BLaER1 (cell line): ENCODE measurements around the gene ATRNL1.

Experiments used
- H3K27ac ChIP-seq: shearing (Covaris generic); formaldehyde crosslinking; 2 replicates; pipeline ENCODE4 v1.8.1; 2022
- H3K27me3 ChIP-seq: shearing (Covaris generic); formaldehyde crosslinking; 2 replicates; pipeline ENCODE4 v1.8.1; 2022
- H3K36me3 ChIP-seq: shearing (Covaris generic); formaldehyde crosslinking; 2 replicates; pipeline ENCODE4 v1.8.1; 2022
- H3K4me1 ChIP-seq: shearing (Covaris generic); formaldehyde crosslinking; 2 replicates; pipeline ENCODE4 v1.8.1; 2022
- H3K4me2 ChIP-seq: shearing (Covaris generic); formaldehyde crosslinking; 2 replicates; pipeline ENCODE4 v1.8.1; 2022
- H3K4me3 ChIP-seq: shearing (Covaris generic); formaldehyde crosslinking; 2 replicates; pipeline ENCODE4 v1.8.1; 2022
- H3K9ac ChIP-seq: shearing (Covaris generic); formaldehyde crosslinking; 2 replicates; pipeline ENCODE4 v1.8.1; 2022
- H3K9me3 ChIP-seq: shearing (Covaris generic); formaldehyde crosslinking; 2 replicates; pipeline ENCODE4 v1.8.1; 2022
- H4K20me1 ChIP-seq: shearing (Covaris generic); formaldehyde crosslinking; 2 replicates; pipeline ENCODE4 v1.8.1; 2022
- Cebpa-rat ChIP-seq: shearing (Covaris generic); IDR thresholded peaks from 2 replicates; pipeline ENCODE4 v1.8.1; 2022

ATRNL1 gene, protein sequence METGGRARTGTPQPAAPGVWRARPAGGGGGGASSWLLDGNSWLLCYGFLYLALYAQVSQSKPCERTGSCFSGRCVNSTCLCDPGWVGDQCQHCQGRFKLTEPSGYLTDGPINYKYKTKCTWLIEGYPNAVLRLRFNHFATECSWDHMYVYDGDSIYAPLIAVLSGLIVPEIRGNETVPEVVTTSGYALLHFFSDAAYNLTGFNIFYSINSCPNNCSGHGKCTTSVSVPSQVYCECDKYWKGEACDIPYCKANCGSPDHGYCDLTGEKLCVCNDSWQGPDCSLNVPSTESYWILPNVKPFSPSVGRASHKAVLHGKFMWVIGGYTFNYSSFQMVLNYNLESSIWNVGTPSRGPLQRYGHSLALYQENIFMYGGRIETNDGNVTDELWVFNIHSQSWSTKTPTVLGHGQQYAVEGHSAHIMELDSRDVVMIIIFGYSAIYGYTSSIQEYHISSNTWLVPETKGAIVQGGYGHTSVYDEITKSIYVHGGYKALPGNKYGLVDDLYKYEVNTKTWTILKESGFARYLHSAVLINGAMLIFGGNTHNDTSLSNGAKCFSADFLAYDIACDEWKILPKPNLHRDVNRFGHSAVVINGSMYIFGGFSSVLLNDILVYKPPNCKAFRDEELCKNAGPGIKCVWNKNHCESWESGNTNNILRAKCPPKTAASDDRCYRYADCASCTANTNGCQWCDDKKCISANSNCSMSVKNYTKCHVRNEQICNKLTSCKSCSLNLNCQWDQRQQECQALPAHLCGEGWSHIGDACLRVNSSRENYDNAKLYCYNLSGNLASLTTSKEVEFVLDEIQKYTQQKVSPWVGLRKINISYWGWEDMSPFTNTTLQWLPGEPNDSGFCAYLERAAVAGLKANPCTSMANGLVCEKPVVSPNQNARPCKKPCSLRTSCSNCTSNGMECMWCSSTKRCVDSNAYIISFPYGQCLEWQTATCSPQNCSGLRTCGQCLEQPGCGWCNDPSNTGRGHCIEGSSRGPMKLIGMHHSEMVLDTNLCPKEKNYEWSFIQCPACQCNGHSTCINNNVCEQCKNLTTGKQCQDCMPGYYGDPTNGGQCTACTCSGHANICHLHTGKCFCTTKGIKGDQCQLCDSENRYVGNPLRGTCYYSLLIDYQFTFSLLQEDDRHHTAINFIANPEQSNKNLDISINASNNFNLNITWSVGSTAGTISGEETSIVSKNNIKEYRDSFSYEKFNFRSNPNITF (N-terminal part only)

DNA sequence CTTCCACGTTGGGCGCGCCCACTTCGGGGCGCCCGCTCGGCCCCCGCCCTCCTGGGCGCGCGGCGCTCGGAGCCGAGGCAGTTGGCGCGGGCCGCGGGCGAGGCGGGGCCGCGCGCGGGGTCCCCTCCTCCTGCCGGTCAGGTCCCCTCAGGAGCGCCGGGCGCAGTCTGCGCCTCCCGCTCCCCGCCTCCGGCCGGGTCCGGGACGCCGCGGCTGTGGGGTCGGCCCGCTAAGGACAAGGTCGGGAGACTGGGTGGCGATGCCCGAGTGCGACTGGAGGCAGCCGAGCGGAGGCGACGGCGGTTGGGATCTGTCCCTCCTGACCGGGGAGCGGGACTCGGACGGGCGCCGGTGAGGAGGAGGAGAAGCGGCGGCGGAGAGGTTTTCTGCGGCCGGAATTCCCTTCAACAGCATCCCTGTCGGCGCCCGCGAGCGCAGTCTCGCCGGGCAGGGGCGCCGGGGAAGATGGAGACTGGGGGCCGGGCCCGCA, at the start of gene ATRNL1:
Gene ATRNL1, plus strand, starts transcription at position 80 of the 490 bp plus-strand sequence. Its CDS starts 386 bp downstream, at position 466.
- Histone ChIP-seq H4K20me1 (peaks cover 25% of the 10 kb centered on the region), H3K4me2 (peak within 1 kb of the TSS; percentile 91), H3K4me1 (peaks cover 28% of the 10 kb centered on the region), H3K27ac (peak within 1 kb of the TSS; percentile 98), H3K9me3 (no peaks in the 10 kb centered on the region), H3K27me3 (peaks cover 29% of the 10 kb centered on the region), H3K36me3 (no peaks in the 10 kb centered on the region), H3K9ac (peak within 1 kb of the TSS; percentile 98), H3K4me3 (peak within 1 kb of the TSS; percentile 82)
- TF ChIP-seq Cebpa-rat, result no peak

DNA sequence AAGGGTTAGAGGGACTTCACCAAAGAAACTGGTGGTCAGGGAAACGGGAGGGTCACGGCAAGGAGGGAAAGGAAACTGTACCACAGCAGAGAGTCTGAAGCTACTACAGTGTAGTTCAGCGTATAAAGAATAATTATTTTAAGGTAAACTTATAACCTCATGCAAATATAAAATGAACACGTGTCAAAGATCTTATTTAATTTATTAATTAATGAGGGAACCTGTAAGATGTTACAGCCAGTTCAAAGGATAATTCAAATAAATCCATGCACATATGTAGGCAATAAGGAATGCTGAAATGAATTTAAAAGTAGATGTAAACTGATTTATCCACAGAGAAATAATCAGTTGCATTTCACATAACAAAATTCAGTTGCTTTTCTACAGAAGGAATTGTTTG, 49.4 kb upstream of the ATRNL1 start:
- H3K36me3 ChIP-seq, result no peaks in the 10 kb centered on the region
- no peak overlapping the region for H3K9ac ChIP-seq
- no peak overlapping the region for H3K27ac ChIP-seq
- TF ChIP-seq Cebpa-rat, result no peak
- no peaks in the 10 kb centered on the region for H4K20me1 ChIP-seq
- no peak overlapping the region for H3K4me3 ChIP-seq
- no peaks in the 10 kb centered on the region for H3K4me1 ChIP-seq
- H3K4me2 ChIP-seq, result no peak overlapping the region
- H3K27me3 ChIP-seq, result no peaks in the 10 kb centered on the region
- peaks cover 11% of the 10 kb centered on the region; the same call in 1 of the 2 replicates for H3K9me3 ChIP-seq

DNA sequence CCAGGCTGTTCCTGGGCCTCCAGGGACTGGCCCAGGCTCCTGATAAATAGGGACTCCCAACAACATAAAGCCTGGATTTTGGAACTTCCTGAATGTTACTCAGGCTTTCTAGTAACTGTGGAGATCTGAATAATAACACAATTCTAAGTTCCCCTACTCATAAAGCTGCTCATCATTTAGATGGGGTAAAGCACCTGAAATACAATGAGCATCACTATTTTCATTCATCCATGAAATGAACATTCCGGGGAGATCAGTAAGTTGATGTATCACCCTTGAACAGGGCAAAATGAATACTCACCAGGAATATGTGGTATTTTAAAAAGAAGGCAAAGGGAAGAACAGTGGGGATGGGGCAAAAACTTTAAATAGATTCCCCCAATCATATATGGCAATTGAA, 48.3 kb upstream of the ATRNL1 start:
- H3K27me3 ChIP-seq, result no peaks in the 10 kb centered on the region
- no peak overlapping the region for H3K27ac ChIP-seq
- H3K4me2 ChIP-seq, result no peak overlapping the region
- no peak overlapping the region for H3K4me3 ChIP-seq
- no peaks in the 10 kb centered on the region for H3K4me1 ChIP-seq
- H3K9ac ChIP-seq, result no peak overlapping the region
- H3K36me3 ChIP-seq, result no peaks in the 10 kb centered on the region
- no peaks in the 10 kb centered on the region for H4K20me1 ChIP-seq
- TF ChIP-seq Cebpa-rat, result no peak
- H3K9me3 ChIP-seq, result peaks cover 9% of the 10 kb centered on the region; the same call in 1 of the 2 replicates

DNA sequence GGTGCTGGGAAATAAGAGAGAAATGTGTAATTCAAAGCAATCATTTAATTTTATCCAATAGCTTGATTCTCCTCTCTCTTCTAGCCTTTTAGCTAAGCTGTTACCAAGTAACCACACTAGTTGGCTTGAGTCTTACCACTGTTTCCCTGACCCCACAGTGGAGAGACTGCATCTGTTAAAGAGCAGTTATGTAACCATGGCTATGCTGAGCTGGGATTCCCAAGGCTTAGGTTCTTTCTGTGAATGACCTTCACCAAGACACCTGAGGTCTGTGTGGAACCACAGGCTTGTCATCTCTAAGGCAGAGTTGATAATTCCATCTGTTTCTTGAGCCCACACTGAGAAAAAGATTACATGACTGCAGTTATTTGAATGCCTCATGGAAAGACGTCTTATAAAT, 47.7 kb upstream of the ATRNL1 start:
- no peaks in the 10 kb centered on the region for H4K20me1 ChIP-seq
- peaks cover 9% of the 10 kb centered on the region; the same call in 1 of the 2 replicates for H3K9me3 ChIP-seq
- H3K27me3 ChIP-seq, result no peaks in the 10 kb centered on the region
- TF ChIP-seq Cebpa-rat, result no peak
- no peaks in the 10 kb centered on the region for H3K36me3 ChIP-seq
- no peak overlapping the region for H3K4me3 ChIP-seq
- no peaks in the 10 kb centered on the region for H3K4me1 ChIP-seq
- H3K9ac ChIP-seq, result no peak overlapping the region
- no peak overlapping the region for H3K4me2 ChIP-seq
- no peak overlapping the region for H3K27ac ChIP-seq

DNA sequence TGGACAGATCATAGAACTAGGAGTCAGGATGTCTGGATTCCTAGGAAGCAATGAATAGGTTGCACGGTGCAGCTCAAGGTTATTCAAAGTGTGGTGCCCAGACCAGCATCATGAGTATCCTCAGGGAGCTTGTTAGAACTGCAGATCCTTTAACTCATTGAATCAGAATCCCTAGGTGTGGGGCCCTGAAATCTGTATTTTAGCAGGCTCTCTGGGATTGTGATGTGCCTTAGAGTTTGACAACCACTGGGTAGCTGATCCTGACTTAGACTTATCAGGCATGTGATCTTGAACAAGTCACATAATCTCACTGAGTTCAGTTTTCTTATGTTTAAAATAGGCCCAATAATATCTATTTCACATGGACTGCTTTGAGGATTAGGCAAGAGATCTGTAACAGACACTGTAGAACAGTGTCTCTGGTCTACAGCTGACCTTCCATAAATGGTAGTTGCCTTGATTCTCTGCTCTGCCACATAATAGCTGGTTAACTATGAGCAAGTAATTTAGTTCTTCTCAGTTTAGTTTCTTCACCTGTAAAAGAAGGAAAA, 46.4 kb upstream of the ATRNL1 start:
- H3K9ac ChIP-seq, result no peak overlapping the region
- H3K27ac ChIP-seq, result no peak overlapping the region
- no peaks in the 10 kb centered on the region for H3K27me3 ChIP-seq
- no peak overlapping the region for H3K4me3 ChIP-seq
- no peaks in the 10 kb centered on the region for H4K20me1 ChIP-seq
- TF ChIP-seq Cebpa-rat, result no peak
- no peaks in the 10 kb centered on the region for H3K36me3 ChIP-seq
- no peak overlapping the region for H3K4me2 ChIP-seq
- H3K4me1 ChIP-seq, result no peaks in the 10 kb centered on the region
- peaks cover 8% of the 10 kb centered on the region; the same call in 1 of the 2 replicates for H3K9me3 ChIP-seq

DNA sequence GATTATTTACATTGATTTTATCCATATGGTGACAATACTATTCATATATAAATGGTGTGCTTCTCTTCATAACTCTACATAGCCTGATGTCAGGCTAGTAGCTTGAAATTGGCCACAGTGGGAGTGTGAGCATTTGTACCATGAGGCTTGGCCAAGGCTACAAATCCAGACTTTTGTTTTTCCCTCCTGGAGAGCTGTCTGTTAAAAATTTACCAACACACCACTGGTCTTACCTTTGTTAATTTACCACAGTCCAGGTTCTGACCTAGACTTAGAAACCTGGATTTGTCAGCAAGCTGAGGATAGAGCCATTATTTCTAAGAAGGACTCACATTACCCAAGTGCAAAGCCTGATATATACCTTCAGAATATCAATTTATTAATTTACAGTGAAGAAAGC, 45.5 kb upstream of the ATRNL1 start:
- no peak for TF ChIP-seq Cebpa-rat
- Histone ChIP-seq H3K9ac (no peak overlapping the region), H3K36me3 (no peaks in the 10 kb centered on the region), H3K4me2 (no peak overlapping the region), H3K9me3 (no peaks in the 10 kb centered on the region), H3K4me1 (no peaks in the 10 kb centered on the region; the same call in 1 of the 2 replicates), H4K20me1 (no peaks in the 10 kb centered on the region), H3K27me3 (no peaks in the 10 kb centered on the region), H3K27ac (no peak overlapping the region), H3K4me3 (no peak overlapping the region)

DNA sequence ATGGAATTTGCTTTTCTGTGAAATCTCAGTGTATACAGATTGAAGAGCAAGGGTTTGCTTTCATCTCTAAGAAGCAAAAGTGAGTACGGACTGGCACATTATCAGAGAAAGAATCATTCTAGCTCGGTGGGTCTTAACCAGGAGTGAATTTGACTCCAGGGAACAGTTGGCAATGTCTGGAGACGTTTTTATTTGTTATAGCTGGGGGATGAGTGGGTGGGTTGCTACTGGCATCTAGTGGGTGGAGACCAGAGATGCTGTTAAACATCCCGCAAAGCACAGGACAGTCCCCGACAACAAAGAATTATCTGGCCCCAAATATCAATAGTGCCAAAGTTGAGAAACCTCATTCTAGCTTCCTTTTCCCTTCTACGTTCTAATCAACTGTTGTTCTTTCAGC, 43.8 kb upstream of the ATRNL1 start:
- H3K9me3 ChIP-seq, result no peaks in the 10 kb centered on the region
- H3K4me3 ChIP-seq, result no peak overlapping the region
- H3K4me2 ChIP-seq, result no peak overlapping the region
- no peak overlapping the region for H3K9ac ChIP-seq
- no peaks in the 10 kb centered on the region for H3K27me3 ChIP-seq
- H3K36me3 ChIP-seq, result no peaks in the 10 kb centered on the region
- H3K4me1 ChIP-seq, result no peaks in the 10 kb centered on the region; the same call in 1 of the 2 replicates
- H4K20me1 ChIP-seq, result no peaks in the 10 kb centered on the region
- TF ChIP-seq Cebpa-rat, result no peak
- no peak overlapping the region for H3K27ac ChIP-seq

DNA sequence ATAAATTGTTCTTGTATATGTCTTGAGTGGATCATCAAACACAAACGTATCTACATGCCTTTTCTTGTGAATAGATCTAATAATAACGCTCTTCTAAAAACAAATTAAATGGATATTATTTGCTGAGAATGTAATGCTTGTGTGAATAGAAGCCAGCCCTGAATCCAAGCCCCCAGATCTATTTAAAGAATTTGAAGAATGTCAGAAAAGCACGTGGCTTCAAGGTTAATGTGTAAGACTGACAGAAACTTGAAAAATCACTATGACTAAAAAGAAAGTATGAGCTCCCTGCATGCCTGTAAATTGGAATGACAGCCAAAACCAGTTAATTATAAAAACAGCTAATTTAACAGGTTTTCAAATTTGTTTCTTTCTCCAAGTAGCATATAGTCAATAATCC, 43.2 kb upstream of the ATRNL1 start:
- no peak for TF ChIP-seq Cebpa-rat

More for the DNA sequence above, 43.2 kb upstream of the ATRNL1 start:
- H3K4me1 ChIP-seq, result no peaks in the 10 kb centered on the region; the same call in 1 of the 2 replicates
- no peaks in the 10 kb centered on the region for H3K9me3 ChIP-seq
- no peaks in the 10 kb centered on the region for H3K27me3 ChIP-seq
- no peaks in the 10 kb centered on the region for H3K36me3 ChIP-seq
- no peak overlapping the region for H3K4me2 ChIP-seq
- H3K4me3 ChIP-seq, result no peak overlapping the region
- H3K9ac ChIP-seq, result no peak overlapping the region
- H3K27ac ChIP-seq, result no peak overlapping the region
- H4K20me1 ChIP-seq, result no peaks in the 10 kb centered on the region
